Parietal lobe (tissue), 2 donors: ENCODE results near the gene ARL1. TPM values are rescaled to one million over a fixed set of nuclear protein-coding genes. Genes with fewer than 3 reads are reported as not detected.

Source experiments
- small RNA-seq: library from RNA; depleted of rRNA; stranded (forward); fragments of <200 nt; gene quantifications from one replicate; pipeline ENCODE3, GENCODE V24; 2014; ENCODE audit warnings: low replicate concordance
- total RNA-seq: library from RNA; depleted of rRNA; stranded (reverse); fragments of >200 nt; gene quantifications from one replicate; pipeline ENCODE4 v1.2.3, GENCODE V29; 2014

The ARL1 gene
- total RNA-seq = 43.5 TPM

DNA sequence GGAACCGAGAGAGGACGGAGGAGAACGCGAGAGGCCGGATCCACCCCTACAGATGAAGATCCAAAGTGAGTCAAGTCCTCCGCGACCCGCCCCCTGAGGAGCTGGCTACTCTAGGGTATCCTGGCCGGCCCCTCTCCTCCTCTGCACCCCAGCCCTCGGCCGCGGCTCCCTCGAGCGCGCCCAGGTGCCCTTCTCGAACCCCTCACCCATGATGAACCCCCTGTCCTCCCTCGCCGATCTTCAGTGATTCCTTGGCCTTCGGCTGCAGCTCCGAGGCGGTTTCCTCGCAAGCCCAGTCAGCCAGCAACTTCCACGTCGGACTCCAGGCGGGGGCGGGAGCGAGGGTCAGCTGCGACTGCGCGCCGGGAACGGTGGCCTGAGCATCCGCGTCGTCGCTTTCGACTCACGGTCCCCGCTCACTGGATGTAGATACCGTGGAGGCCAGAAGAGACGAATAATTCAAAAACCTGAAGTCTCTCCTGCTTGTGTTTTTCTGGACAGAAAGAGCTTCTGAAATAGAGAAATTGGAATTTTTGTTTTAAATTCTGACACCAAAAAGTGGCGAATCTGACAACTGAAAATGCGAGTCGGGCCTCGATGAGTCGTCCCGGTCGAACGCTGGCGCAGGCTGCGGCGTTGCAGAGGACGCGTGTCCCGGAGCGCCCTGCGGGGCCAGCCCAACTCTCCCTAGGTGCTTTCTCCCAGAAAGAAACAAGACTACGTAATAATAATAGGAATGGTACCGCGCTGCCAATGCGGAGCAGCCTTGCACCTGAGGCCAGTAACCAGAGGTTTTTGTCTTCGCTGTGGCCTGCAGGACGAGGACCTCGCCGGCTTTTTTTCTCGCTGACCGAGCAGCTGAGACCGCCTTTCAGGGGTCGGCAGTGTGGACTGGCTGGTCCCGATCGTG is at the start of gene ARL1:
TSS of gene ARL1 (minus strand) at position 337 of the 910 bp plus-strand sequence. CDS start at position 210, 127 bp downstream.

Small RNA genes within 50 kb of the gene (small RNA-seq; reads per million reads assigned to genes)
- gene RF00019 (not detected), gene RNU6-1068P (not detected), gene RPS27P23 (not detected)

Other genes starting within 250 kb of the ARL1 start
- gene SLC5A8, start 197.5 kb downstream of the ARL1 start, total RNA-seq = 2.8 TPM
- gene UTP20, start 127.7 kb downstream of the ARL1 start, total RNA-seq = 27.9 TPM
- gene SPIC, start 67.6 kb upstream of the ARL1 start, total RNA-seq = not detected
- 1.3 TPM for gene MYBPC1, start 187.2 kb upstream of the ARL1 start, total RNA-seq